NK-92 (cell line): ENCODE data around the gene GRM1.

Source experiments
- DNase-seq: peaks from one replicate; lab custom pipeline; 2025; ENCODE audit not compliant: unreplicated experiment; lab: John Stamatoyannopoulos, UW

The GRM1 gene

GRCh38 chr6:146097586-146097985 lies 68.7 kb downstream of the GRM1 start:
- DNase-seq = no peak

DNA sequence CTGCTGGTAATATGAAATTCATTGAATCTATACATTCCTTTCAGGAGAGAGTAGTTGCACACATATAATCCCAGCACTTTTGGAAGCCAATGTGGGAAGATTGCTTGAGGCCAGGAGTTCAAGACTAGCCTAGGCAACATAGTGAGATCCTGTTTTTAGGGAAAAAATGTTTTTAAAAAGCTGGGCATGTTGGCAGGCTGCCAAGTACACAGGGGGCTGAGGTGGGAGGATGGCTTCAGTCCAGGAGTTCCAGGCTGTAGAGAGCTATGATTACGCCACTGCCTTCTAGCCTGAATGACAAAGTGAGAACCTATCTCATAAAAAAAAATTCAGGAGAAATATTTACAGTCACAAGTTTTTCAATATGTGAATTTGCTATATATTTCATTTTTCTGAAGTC lies 71.9 kb downstream of the GRM1 start:
- no peak for DNase-seq

DNA sequence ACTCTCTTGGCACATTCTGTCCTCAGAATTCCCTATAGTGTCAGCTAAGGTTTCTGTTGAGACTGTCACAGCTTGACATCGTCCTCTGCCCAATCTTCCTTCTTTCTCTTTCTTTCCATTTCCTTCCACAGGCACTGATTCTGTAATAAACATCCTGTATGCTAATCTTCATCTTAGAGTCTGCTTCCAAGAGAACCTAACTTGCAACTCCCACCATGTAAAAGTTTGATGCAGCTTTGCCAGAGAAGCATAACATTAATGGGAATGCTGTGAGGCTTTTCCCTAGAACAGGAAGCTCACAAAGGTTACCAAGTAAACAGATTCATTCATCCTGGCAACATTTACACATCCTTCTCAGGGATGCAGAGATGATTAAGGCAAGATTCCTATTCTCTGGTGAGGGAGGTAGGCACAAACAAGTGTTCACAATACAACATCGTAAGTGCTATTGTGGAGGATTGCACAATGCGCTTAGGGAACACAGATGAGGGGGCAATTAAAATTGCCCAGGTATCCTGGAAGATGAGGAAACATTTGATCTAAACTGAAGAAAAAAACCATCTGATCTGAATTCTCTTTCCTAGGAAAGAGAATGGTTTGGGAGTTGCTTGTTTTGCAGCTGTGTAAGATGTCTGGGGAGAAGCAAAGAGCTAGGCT lies 74.7 kb downstream of the GRM1 start:
- no peak for DNase-seq

- no peak for DNase-seq
Measured at GRCh38 chr6:146106532-146106931, 77.7 kb downstream of the GRM1 start.

DNA sequence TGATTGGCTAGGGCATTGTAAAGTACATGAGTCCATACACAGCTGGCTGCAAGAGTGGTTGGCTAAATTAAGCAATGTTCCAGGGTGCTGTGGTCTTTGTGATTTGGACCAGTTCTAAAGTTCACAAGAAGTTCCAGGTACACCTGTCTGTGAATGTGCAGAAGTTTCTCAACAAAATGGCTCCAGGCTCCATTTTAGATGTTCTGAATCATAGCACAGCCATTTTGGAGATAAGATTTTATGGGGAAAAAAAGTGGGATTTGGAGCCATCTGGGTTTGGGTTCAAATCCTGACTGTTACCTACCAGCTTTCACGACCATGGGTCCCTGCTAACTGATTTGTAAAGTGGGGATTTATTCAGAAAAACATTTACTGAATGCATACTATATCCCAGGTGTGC lies 82.1 kb downstream of the GRM1 start:
- no peak for DNase-seq

DNA sequence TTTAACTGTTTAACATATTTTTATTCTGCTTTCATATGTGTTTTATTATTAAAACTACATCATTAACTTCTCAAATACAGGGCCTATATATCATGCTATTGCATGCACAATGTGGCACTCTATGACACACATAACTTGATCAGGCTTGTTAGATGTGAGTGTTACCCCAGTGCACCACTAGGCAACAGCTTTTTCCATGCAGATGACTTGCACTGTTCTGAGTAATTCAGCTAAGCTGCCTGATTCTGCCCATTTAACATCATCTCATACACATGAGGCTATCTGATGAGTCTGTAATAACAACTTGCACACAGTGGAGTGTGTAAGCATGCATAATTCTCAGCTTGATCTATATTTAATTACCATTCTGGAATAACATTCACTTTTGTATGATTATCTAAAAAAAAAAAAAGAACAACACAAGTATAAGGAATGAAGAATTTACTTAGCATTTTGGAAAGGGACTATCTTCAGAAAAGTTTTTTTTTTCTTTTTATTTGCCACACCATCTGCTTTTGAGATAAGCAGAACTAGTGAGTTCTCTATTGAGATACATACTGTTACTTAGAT lies 83.1 kb downstream of the GRM1 start:
- no peak for DNase-seq

DNA sequence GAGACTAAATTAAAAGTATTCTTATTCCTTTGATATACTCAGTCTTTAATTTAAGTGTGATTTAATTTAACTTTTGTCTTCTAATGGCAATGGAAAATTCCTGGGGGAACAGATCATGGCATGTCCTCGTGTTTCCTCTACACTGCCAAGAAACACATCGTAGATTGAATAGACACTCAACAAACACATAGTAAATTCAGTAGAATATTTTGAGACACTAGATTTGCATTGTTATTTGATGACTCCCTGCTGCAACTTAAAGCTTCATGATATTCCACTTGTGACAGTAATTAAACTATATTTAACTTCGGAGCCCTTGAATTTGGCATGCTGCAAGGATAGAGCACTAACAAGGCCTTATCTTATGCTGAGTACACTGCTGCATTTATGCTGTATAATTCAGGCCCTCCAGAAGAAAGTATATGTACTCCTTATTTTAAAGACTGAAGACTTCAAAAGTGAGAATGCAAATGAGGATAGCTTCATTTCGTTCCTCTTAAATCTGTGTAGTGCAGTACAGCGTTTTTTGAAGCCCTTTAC lies 84.3 kb downstream of the GRM1 start:
- no peak for DNase-seq

DNA sequence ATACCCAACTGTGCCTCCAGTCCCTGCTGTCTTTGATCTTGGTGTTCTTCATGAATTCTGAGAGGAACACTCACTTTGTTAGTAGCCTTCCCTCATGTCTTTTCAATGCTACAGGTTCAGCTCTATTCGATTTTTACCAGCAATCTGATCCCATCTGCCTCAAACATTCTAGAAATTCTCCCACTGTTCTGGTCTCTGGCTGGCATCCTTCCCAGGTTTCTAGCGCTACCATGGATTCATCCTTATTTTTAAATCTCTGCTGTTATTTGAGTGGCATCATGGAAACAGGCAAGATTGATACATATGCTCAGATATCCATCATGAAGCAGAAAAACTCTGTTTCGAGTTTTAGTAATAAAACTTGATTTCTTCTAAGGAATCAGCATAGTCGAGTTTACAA lies 94.8 kb downstream of the GRM1 start:
- no peak for DNase-seq

- no peak for DNase-seq
Measured at GRCh38 chr6:146127447-146128215, 98.8 kb downstream of the GRM1 start.

GRCh38 chr6:146133866-146134265 lies 105.0 kb downstream of the GRM1 start:
- DNase-seq = no peak

- no peak for DNase-seq
Measured at GRCh38 chr6:146135167-146135566, 106.3 kb downstream of the GRM1 start.

DNA sequence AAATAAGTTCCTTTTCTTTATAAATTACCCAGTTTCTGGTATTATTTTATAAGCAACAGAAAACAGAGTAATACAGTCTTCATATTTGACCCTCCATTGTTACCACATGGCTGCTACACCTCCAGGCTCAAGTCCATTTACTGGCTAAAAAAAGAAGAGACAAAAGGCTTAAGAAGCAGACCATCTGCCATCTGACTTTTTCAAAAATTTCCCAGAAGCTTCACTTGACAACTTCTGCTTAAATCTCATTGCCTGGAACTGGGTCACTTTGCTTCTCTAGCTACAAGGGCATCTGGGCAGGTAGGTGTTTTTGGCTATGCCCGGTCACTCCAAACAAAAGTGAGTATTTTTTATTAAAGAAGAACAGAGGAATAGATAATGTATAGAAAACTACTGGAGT lies 118.0 kb downstream of the GRM1 start:
- no peak for DNase-seq

DNA sequence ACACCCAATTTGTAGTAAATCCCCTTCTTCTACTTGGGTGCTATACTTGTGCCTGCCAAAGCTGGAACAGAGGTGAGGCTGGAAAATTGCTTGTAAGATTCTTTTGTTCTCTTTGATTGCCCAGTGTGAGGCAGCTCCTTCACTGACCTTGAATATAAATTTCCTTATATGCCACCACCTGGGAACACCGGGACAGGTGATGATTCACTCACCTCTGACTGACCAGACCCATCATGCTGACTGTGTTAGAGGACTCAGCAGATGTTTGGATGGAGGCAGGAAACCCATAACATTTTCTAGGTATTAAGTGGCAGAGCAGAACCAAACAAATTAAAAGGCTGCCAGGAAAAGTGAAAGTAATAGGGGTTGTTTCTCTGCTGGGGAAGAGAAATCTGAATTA lies 120.9 kb downstream of the GRM1 start:
- no peak for DNase-seq

- DNase-seq = no peak
Measured at GRCh38 chr6:146153040-146153758, 124.3 kb downstream of the GRM1 start.

DNA sequence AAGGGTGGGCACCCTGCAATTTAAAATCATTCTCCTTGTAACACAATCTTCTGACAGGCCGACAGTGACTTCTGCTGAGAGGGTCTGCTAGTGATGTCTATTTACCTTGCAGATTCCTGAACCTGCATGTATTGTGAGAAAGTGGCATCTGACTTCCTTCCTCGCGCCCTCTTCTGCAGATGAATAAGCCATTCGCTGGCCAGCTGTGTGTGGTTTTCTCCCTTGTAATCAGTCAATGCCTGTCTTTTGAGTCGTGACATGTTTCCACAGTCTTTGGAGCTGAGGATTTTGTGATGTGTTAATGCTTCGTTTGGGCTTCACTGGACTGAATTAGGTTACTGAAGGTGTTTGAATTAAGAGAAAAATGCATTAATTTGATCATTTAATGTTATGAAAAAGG lies 125.3 kb downstream of the GRM1 start:
- DNase-seq = no peak

GRCh38 chr6:146161664-146162063 lies 132.8 kb downstream of the GRM1 start:
- no peak for DNase-seq

- no peak for DNase-seq
Measured at GRCh38 chr6:146169872-146170271, 141.0 kb downstream of the GRM1 start.

DNA sequence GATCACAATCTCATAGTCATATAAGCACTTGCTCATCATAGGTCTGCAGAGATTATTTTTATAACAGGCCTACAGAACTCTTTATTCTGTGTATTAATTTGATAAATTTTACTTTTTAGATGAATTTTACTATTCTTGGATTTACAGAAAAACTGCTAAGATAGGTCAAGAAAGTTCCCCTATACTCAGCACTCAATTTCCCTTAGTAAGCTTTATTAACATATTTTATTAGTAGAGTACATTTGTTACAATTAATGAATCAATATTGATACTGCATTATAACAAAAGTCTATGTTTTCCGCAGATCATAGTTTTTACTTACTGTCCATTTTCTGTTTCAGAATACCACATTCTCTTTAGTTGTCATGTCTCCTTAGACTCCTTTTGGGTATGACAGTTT lies 148.9 kb downstream of the GRM1 start:
- no peak for DNase-seq

GRCh38 chr6:146183831-146184230 lies 155.0 kb downstream of the GRM1 start:
- no peak for DNase-seq

- DNase-seq = no peak
Measured at GRCh38 chr6:146184701-146185100, 155.8 kb downstream of the GRM1 start.

DNA sequence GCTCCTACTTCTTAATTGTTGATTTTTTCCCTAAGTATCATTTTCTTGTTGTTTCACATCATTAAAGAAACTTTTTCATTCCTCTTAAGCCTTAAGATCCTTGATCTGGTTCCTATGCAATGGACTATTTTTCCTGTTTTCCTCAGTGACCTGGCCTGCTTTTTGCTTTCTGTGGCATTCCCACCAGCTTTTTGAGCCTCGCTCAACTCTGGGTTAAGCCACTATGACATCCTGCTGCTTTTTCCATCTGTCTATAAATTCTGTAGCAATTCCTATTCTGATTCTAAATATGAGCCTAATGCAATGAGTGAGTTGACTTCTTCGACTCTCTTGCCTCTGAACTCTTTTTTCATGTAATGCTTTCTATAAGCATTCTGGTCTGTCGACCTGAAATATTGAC lies 160.3 kb downstream of the GRM1 start:
- DNase-seq = no peak

- DNase-seq = no peak
Measured at GRCh38 chr6:146190581-146190980, 161.7 kb downstream of the GRM1 start.
